CD4-positive, alpha-beta T cell treated with Interleukin-6 at 100 ng/mL for 8 hours (primary cell): ENCODE measurements around the gene KLHL2.

Experiments
- DNase-seq: peaks from one replicate; pipeline ENCODE4 v3.0.0-alpha.2; 2020; ENCODE audit warnings: mixed read lengths, low spot score

The KLHL2 gene

GRCh38 chr4:165367040-165367439, 159.7 kb downstream of the KLHL2 start:
- no peak for DNase-seq

- DNase-seq, result no peak
These were observed 160.8 kb downstream of the KLHL2 start for GRCh38 chr4:165368114-165368513.

DNA sequence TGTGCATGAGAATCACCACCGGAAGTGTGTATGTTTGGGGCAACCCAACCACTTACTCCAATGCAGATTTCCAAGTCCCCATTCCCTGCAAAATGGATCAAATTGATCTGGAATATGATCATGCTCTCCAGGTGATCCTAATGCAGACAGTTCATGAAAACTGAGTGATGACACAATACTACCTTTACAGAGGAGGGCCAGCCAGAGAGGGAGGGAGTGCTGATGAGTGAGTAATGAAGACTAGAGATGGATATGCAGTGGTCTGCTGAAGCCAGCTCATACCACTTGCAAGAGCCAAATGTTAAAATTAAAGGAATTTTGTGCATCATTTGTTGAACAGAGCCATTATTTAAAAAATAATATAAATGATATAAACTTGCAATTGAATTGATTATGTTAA, 161.2 kb downstream of the KLHL2 start:
- DNase-seq, result no peak

DNA sequence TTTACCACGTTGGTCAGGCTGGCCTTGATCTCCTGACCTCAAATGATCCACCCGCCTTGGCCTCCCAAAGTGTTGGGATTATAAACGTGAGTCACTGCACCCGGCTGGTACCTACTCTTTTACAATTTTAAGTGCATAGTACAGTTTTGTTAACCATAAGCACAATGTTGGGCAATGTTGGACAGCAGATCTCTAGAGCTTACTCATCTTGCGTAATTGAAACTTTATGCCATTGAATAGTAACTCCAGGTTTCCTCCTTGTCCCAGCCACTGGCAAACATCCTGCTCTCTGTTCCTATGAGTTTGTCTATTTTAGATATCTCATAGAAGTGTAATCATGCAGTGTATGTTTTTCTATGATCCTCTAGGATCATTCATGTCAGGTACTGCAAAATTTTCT, 162.2 kb downstream of the KLHL2 start:
- DNase-seq, result no peak

GRCh38 chr4:165370530-165370929, 163.2 kb downstream of the KLHL2 start:
- DNase-seq, result no peak
